PC-3 (cell line): ENCODE data around the gene OR8A1.

Experiments
- CTCF ChIP-seq: fragments of 300-600 bp; sonication (generic); conservative IDR thresholded peaks from 2 replicates; pipeline ENCODE4 v1.5.1; 2017; ENCODE audit warnings: antibody characterized with exemption, low read depth, mild to moderate bottlenecking, low read length
- EZH2 ChIP-seq: fragments of 300-600 bp; sonication (generic); IDR thresholded peaks from one replicate; pipeline ENCODE4 v1.6.1; 2017; ENCODE audit warnings: antibody characterized with exemption, mild to moderate bottlenecking, low read length; ENCODE audit not compliant: unreplicated experiment
- EZH2phosphoT487 ChIP-seq: fragments of 300-600 bp; sonication (generic); IDR thresholded peaks from 2 replicates; pipeline ENCODE4 v1.6.1; 2018; ENCODE audit warnings: mild to moderate bottlenecking, antibody characterized with exemption, low read length, borderline replicate concordance

GRCh38 chr11:124538019-124538418 lies 31.8 kb upstream of the OR8A1 start:
- TF ChIP-seq CTCF (no peak), EZH2phosphoT487 (no peak), EZH2 (no peak)
